HT-29 (cell line): Measurements from ENCODE around the gene RGS7. TPM values are rescaled to one million over a fixed set of nuclear protein-coding genes. Genes with fewer than 3 reads are reported as not detected.
A peak's percentile ranks its signal among the peaks of the same experiment; 100 is the strongest.

Experiments
- DNase-seq: peaks from one replicate; pipeline ENCODE4 v3.0.0-alpha.2; 2015; ENCODE audit warnings: low spot score
- total RNA-seq: library from RNA; depleted of rRNA; stranded (reverse); fragments of >200 nt; shearing (Covaris generic); gene quantifications from 2 replicates; pipeline ENCODE4 v1.2.3, GENCODE V29; 2014; rRNA removed

RGS7 gene
- total RNA-seq: 0.03 and 0.31 TPM in 2 replicates

DNA sequence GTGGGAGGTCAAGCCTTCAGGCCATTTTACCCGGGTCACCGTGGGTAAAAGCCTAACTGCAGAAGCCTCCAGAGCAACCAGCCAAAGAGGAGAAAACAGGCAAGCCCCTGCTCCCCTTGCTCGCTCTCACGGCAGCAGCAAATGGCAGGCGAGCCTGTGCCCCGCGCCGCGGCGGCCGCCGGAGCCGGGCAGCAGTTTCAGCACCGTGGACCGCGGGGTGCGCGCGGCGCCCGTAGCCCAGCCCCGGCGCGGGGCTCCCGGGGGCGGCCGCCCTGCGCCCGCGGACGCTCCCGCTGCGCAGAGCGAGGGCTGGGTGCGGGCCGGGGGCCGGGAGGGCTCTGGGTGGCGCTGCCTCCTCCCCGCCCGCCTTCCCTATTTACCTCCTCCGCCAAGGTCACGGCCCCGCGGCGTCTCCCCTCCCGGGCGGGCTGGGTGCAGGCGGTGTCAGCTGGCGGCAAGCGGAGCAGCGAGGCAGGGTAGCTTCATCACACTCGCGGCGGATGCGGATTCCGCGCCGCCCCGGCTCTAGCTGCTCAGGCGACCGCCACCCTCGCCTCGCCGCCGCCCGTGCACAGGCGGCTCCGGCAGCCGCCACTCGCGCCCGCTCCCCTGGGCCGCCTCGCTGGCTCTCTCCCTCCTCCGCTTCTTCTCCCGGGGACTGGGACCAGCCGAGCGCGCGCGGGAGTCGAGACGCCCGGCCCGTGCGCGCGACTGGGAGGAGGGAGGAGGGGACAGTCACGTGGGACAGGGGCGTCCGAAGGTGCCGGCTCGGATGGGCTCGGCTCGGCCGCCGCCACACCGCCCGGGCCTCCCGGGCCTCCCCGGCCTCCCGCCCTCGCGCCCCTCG lies at the start of gene RGS7:
TSS of gene RGS7 (minus strand) at position 687 of the 847 bp plus-strand sequence.
- peak; percentile 11 for DNase-seq

DNA sequence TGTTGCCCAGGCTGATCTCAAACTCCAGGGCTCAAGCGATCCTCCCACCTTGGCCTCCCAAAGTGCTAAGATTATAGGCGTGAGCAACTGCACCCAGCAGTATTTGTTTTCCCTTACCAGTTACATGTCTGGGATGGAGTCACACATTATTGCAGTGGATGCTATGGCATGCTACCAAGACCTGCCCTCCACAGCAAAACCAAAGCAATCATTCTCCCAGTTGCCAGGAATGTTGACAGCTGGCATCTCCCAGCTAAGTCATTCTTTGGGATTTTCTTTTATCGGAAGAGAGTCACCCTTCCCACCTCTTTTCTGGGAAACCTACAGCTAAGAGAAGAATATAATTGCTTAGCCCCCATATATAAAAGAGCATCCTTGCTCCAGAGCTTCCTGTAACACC lies 49.4 kb upstream of the RGS7 start:
- DNase-seq: no peak

- DNase-seq: peak; percentile 10
Observed at GRCh38 chr1:241401156-241401555, 44.2 kb upstream of the RGS7 start.

- no peak for DNase-seq
Observed at GRCh38 chr1:241396747-241397681, 40.0 kb upstream of the RGS7 start.

- DNase-seq: peak; percentile 9
Observed at GRCh38 chr1:241391926-241392710, 35.1 kb upstream of the RGS7 start.

GRCh38 chr1:241390526-241390925 lies 33.5 kb upstream of the RGS7 start:
- DNase-seq: no peak

GRCh38 chr1:241389400-241389799 lies 32.4 kb upstream of the RGS7 start:
- no peak for DNase-seq

- no peak for DNase-seq
Observed at GRCh38 chr1:241387216-241387615, 30.2 kb upstream of the RGS7 start.

DNA sequence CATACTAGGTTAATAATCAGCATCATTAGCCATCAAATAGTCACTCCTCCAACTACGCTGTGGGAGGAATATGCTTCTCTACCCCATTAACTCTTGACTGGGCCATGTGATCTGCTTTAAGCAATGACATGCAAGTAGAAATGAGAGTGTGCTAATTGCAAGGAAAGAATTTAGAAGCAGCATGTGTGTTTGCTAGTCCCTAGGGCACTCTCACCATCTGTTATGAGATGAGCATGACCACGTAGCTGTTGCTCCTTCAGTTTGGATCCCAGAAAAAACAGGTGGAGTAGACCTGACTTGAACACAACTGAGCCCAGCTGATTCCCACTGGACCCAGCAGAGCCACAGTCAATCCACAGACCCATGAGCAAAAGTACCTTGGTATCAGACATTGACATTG lies 19.7 kb upstream of the RGS7 start:
- DNase-seq: no peak

DNA sequence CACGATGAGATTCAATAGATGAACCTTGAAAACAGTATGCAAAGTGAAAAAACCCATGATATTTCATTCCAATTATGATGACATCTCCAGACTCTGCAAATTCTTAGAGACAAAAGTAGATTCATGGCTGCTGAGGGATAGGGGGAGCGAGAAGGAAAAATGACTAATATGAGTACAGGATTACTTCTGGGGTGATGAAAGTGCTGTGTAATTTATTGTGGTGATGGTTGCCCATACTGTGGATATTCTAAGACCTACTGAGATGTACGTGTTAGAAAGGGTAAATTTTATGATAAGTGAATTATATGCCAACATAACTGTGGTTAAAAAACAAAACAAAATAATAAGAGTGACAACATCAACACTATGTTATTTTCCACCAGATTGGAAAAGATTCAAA lies 18.9 kb upstream of the RGS7 start:
- DNase-seq: no peak

GRCh38 chr1:241366196-241366595 lies 9.2 kb upstream of the RGS7 start:
- DNase-seq: no peak

DNA sequence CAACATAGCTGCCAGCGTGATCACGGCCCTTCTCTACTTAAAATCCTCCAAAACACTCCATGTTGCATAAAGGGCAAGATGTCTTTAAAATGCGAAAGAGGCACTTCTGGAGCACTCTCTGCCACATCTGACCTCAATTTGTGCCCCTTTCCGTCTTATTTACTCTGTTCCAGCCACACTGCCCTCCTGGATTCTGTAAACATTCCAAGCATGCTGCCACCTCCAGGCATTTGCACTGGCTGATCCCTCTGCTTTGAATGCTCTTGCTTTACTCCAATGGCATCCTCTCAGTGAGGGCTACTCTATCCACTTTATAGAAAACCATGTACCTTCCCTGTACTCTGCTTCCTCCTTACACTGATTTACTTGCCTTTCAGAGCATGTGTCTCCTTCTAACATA lies 5.3 kb upstream of the RGS7 start:
- DNase-seq: no peak

- no peak for DNase-seq
Observed at GRCh38 chr1:241357366-241358340, 648 bp upstream of the RGS7 start.

DNA sequence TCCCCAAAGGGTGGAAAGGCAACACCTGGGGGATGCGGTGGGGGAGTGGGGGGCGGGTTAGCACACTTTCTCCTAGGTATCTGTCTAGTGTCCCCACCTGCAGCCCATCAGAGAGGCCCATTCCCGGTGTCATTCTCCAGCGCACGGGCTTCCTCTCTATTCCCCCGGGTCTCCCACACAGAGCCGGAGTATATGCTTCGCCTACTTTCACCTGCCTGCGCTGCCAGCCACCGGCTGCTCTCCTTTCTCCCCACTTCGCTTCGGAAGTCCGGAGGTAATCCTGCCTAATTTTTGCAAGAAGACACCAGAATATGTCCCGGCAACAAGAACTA lies 852 bp downstream of the RGS7 start:
- no peak for DNase-seq

GRCh38 chr1:241355311-241356010 lies 1.5 kb downstream of the RGS7 start:
- DNase-seq: no peak

DNA sequence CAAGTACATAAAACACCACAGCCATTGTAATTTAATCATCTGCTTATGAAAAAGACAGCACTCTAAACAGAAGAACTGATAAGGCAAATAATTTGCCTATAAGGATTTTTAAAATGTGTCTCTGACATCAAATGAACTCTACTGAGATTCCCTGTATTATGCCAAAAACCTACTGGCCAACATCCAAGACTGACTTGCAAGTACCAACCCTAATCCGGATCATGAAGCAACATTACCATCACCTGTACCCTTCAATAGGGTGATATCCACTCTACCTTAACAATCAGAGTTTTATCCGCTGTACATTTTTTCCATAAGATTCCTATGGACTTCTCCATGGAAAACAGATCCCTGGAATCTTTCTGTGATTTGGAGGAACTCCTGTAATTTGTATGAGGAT lies 4.6 kb downstream of the RGS7 start:
- no peak for DNase-seq

DNA sequence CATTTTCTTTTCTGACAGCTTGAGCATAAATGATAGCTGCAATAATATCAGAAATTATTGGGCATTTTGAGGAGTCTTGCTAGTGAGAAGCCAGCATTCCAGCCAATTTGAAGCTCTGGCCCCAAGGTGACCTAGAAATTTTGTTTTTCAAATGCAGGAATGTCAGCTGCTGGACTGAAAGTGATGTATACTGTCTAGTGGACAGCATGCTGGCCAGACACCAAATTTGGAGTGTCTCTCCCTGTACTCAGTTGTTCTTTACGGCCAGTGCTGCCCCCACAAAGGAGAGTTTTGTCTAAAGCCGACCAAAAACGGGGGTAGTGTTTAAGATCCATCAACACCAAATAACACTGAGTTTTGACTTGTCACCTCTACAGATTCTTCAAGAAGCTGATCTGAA lies 5.2 kb downstream of the RGS7 start:
- no peak for DNase-seq

DNA sequence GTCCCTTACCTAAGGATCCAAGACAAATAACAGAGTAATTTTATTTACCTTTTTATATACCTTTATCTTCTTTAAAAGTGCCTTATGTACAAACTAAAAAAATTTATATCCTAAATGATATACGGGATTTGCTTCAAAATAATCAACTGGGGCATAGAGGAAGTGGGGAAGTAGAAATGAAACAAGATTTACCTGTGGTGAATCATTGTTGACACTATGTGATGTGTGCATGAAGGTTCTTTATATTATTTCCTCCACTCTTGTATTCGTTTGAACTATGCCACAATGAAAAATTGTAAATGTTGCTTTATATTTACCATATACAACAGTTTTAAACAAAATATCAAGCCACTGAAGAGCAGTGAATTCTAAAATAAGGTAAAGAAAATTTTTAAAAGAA lies 13.0 kb downstream of the RGS7 start:
- peak; percentile 29 for DNase-seq

DNA sequence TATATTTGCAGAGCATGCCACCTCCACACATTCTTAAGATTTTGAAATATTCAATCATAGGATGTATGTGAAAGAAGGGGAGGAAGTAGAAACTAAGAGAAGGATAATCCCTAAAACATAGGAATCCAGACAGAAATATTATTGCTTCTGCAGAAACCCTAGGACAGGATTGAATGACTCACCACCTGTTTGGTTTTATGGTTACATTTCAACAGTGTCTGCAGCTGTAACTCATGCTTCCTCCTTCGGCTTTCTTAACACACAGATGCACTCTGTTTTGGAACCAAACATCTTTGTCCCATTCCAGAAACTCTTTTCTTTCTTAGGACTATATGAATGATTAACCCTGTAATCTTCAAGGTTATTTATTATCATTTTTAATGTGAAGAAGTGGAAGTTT lies 20.7 kb downstream of the RGS7 start:
- peak; percentile 30 for DNase-seq

- no peak for DNase-seq
Observed at GRCh38 chr1:241332987-241333386, 24.0 kb downstream of the RGS7 start.
